Gastroesophageal sphincter (tissue), 3 donors: ENCODE measurements around the gene MADCAM1.

Experiments used
- CTCF ChIP-seq, 4 experiments: fragments of 200-600 bp in 2 of 4; fragments of 450-650 bp in 2 of 4; sonication (generic) in 1 of 4; IDR thresholded peaks; one replicate each; pipeline ENCODE4 v1.5.1; 2017 to 2019; ENCODE audit warnings: antibody characterized with exemption in 4 of 4, mild to moderate bottlenecking in 2 of 4, moderate library complexity in 2 of 4
- EP300 ChIP-seq: sonication (generic); formaldehyde crosslinking; IDR thresholded peaks from one replicate; pipeline ENCODE4 v1.6.1; 2017; ENCODE audit warnings: antibody characterized with exemption, mild to moderate bottlenecking
- POLR2A ChIP-seq, 2 donors: fragments of 450-650 bp; IDR thresholded peaks; one replicate each; pipeline ENCODE4 v1.6.1; 2017; ENCODE audit warnings: antibody characterized with exemption in 2 of 2, mild to moderate bottlenecking in 2 of 2, moderate library complexity in 1 of 2
- POLR2AphosphoS5 ChIP-seq: sonication (generic); formaldehyde crosslinking; IDR thresholded peaks from one replicate; pipeline ENCODE4 v1.6.1; 2017; ENCODE audit warnings: antibody characterized with exemption

GRCh38 chr19:495081-495401 is 1.2 kb upstream of the MADCAM1 start:
- TF ChIP-seq CTCF (IDR thresholded peaks at IDR 0.05) (no peak), EP300 (no peak), POLR2AphosphoS5 (no peak), POLR2A (IDR thresholded peaks at IDR 0.05) (no peak)
